ENCODE results near the gene PRF1. TPM values are rescaled to one million over a fixed set of nuclear protein-coding genes. Genes with fewer than 3 reads are reported as not detected.

PRF1 gene
- total and polyA plus RNA-seq, 2 experiments from 2014 or later = not detected

DNA sequence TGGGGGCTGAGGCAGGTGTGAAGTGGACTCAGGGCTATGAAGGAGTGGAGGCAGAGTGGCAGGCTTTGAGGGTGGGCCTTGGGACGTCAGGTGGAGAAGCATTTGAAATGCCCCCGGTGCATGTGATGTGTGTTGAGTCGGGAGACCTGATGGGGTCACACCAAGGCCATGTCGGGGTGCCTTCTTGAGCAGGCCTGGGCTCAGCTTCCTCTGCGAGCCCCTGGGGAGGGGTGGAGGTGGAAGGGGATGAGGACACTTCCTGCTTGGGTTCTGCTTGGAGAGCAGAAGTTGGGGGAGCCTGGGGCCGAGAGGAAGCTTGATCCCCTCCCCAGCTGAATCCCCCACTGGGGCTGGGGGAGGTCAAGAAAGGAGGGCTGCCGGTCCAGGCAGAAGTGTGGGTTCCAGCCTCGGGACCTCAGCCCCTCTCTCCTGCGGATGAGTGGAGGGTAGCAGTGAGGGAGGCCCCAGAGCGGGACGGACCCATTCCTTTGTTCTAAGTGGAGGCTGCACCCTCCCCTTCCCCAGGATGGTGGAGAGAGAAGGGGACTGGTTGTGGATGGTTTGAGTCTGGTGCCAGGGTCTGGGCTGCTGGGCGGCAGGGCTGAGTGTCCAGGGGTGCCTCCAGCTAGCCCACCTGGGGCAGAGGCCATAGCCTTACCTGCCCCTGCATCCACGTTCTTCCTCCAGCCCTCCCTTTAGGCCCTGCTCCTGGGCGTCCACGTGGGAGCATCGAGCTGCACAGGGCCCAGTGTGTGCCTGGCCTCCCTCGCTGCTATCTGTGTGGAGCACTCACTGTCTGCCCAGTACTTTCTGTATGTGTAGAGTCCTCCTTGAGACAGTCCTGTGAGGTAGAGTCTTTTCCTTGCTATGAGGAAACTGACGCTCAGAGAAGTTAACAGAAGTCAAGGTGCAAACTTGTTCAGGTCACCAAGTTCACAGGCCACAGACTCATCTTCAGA is 36.7 kb downstream of the PRF1 start:
- H3K27ac ChIP-seq = no peak overlapping the region
- peaks cover 6% of the 10 kb centered on the region for H3K4me1 ChIP-seq (ENCODE audit: low read depth)
- no peaks in the 10 kb centered on the region for H3K36me3 ChIP-seq
- no peaks in the 10 kb centered on the region for H3K9me3 ChIP-seq (ENCODE audit: low read depth)
- no peak for DNase-seq (ENCODE audit: low read depth in 1 of 2, low spot score in 1 of 2)
- H3K4me3 ChIP-seq = no peak overlapping the region
- no peaks in the 10 kb centered on the region for H3K27me3 ChIP-seq
- TF ChIP-seq, protein P1, sequence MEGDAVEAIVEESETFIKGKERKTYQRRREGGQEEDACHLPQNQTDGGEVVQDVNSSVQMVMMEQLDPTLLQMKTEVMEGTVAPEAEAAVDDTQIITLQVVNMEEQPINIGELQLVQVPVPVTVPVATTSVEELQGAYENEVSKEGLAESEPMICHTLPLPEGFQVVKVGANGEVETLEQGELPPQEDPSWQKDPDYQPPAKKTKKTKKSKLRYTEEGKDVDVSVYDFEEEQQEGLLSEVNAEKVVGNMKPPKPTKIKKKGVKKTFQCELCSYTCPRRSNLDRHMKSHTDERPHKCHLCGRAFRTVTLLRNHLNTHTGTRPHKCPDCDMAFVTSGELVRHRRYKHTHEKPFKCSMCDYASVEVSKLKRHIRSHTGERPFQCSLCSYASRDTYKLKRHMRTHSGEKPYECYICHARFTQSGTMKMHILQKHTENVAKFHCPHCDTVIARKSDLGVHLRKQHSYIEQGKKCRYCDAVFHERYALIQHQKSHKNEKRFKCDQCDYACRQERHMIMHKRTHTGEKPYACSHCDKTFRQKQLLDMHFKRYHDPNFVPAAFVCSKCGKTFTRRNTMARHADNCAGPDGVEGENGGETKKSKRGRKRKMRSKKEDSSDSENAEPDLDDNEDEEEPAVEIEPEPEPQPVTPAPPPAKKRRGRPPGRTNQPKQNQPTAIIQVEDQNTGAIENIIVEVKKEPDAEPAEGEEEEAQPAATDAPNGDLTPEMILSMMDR (IDR thresholded peaks at IDR 0.05; ENCODE audit: low read depth, low read length) = no peak

DNA sequence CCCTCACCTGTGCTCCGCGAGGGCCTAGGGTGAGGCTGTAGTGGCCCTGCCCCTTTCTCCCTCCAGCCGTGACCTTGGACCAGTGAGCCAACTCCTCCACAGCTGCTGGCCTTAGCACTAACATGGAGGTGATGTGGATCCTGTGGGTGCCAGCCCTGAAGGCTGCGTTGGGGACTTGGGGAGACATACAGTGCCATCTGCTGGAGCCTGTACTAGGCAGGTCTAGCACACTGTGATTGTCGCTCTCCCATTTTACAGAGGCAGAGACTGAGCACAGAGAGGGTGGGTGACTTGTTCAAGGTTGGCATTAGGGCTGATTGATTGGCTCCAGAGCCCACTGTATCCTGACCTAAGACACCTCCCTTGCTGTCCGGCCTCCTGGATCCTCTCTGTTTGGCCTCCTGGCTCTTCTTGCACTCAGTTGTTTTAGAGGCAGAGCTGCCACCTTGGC is 37.6 kb downstream of the PRF1 start:
- DNase-seq (ENCODE audit: low read depth in 1 of 2, low spot score in 1 of 2) = no peak
- Histone ChIP-seq H3K36me3 (no peaks in the 10 kb centered on the region), H3K27me3 (no peaks in the 10 kb centered on the region), H3K4me3 (no peak overlapping the region), H3K4me1 (ENCODE audit: low read depth) (peaks cover 16% of the 10 kb centered on the region), H3K27ac (no peak overlapping the region), H3K9me3 (ENCODE audit: low read depth) (no peaks in the 10 kb centered on the region)
- TF ChIP-seq, protein P1 (IDR thresholded peaks at IDR 0.05; ENCODE audit: low read depth, low read length) = no peak

DNA sequence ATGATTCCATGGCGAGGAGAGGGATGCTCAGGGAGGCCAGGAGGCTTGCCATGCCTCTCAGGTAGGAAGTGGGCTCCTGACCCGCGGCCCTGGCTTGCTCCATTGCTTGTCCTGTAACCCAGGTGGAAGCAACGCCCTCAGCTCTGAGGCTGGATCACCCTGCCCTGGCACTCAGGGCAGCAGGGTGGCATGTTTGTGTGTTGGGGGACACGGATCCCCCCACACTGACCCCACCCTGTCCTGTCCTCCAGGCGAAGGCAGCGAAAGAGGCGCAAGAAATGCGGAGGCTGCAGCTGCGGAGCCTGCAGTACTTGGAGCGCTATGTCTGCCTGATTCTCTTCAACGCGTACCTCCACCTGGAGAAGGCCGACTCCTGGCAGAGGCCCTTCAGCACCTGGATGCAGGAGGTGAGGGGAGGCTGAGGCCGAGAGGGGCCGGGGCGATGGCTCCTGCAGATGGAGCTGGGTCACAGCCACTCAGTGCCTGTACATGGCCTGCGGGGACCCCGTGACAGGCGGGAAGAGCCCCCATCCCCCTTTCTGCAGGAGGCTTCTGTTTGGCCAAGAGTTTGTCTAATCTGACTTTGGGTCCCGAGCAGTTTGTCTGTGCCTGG is 38.3 kb downstream of the PRF1 start:
- Histone ChIP-seq H3K27ac (no peak overlapping the region), H3K4me1 (ENCODE audit: low read depth) (peaks cover 21% of the 10 kb centered on the region), H3K27me3 (no peaks in the 10 kb centered on the region), H3K4me3 (no peak overlapping the region), H3K36me3 (no peaks in the 10 kb centered on the region), H3K9me3 (ENCODE audit: low read depth) (no peaks in the 10 kb centered on the region)
- TF ChIP-seq, protein P1 (IDR thresholded peaks at IDR 0.05; ENCODE audit: low read depth, low read length) = no peak
- DNase-seq (ENCODE audit: low read depth in 1 of 2, low spot score in 1 of 2) = no peak

DNA sequence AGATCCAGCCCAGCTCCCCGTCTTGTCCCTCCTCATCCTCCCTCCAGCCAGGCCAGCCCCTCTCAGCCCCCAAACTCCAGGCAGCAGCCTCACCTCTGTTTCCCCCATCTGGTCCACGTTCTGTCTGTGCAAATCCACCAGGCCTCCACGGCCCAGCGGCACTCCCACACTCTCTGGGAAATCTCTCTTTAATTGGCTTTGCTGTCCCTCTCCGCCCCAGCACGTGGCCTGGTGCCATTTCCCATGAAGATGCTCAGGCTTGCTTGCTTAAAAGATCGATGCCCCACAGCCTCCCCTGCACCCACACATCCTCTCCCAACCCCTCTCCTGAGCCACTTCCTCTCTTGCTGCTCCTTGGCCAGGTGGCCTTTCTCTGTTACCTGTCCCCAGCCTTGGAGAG is 39.3 kb downstream of the PRF1 start:
- no peaks in the 10 kb centered on the region for H3K36me3 ChIP-seq
- H3K9me3 ChIP-seq (ENCODE audit: low read depth) = no peaks in the 10 kb centered on the region
- H3K27me3 ChIP-seq = no peaks in the 10 kb centered on the region
- peaks cover 27% of the 10 kb centered on the region for H3K4me1 ChIP-seq (ENCODE audit: low read depth)
- H3K27ac ChIP-seq = no peak overlapping the region
- no peak overlapping the region for H3K4me3 ChIP-seq
- DNase-seq (ENCODE audit: low read depth in 1 of 2, low spot score in 1 of 2) = no peak
- TF ChIP-seq, protein P1 (IDR thresholded peaks at IDR 0.05; ENCODE audit: low read depth, low read length) = no peak

DNA sequence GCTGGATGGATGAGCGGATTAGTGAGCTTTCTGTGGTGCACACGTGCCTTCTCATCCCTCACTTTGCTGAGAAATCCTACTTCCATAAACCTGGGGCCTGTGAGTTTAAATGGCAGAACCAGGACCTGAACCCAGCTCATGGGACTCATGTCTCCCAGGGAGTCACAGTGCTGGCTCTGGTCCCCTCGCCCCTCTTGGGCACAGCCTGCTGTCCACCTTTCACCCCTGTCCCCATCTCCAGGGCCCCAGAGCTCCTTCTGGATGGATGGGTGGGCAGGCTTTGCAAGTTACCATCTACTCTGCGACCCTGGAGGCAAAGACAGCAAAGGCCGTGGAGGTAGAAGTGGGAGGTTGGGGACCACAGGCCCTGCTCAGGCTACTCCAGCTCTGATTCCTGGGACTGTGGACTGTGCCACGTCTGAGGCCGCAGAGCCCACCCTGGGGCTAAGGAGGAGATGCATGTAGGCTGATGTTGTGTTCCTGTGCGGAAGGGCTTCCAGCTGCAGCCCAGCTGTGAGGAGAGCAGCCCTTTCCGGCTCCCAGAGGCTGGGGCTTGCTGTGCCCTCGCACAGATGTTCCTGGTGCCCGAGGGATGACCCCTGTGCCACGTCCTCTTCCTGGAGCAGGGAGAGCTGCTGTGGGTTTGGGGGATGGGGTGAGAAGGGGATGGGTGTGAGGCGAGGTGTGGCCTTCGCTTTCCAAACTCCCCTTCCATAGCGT is 40.3 kb downstream of the PRF1 start:
- no peak for DNase-seq (ENCODE audit: low read depth in 1 of 2, low spot score in 1 of 2)

More for the DNA sequence above, 40.3 kb downstream of the PRF1 start:
- no peaks in the 10 kb centered on the region for H3K27me3 ChIP-seq
- no peaks in the 10 kb centered on the region for H3K36me3 ChIP-seq
- no peaks in the 10 kb centered on the region for H3K9me3 ChIP-seq (ENCODE audit: low read depth)
- TF ChIP-seq, protein P1 (IDR thresholded peaks at IDR 0.05; ENCODE audit: low read depth, low read length) = no peak
- no peak overlapping the region for H3K27ac ChIP-seq
- no peak overlapping the region for H3K4me3 ChIP-seq
- H3K4me1 ChIP-seq (ENCODE audit: low read depth) = peaks cover 31% of the 10 kb centered on the region

Data from cardiac muscle cell (in vitro differentiated cells and primary cell).